Epithelial cell of proximal tubule (primary cell): ENCODE data around the gene MAGI3. TPM values are rescaled to one million over a fixed set of nuclear protein-coding genes. Genes with fewer than 3 reads are reported as not detected.

Experiments used
- DNase-seq: peaks from one replicate; pipeline ENCODE4 v3.0.0-alpha.2; 2011; ENCODE audit warnings: low read depth
- H3K4me3 ChIP-seq: 2 replicates; pipeline ENCODE4 v1.5.1; 2011; ENCODE audit warnings: low read depth, mild to moderate bottlenecking, low read length
- CTCF ChIP-seq: conservative IDR thresholded peaks from 2 replicates; pipeline ENCODE4 v1.5.1; 2012; ENCODE audit warnings: low read depth, mild to moderate bottlenecking, low read length
- total RNA-seq: library from RNA; depleted of rRNA; stranded (reverse); fragments of >200 nt; gene quantifications from 2 replicates; pipeline ENCODE4 v1.2.3, GENCODE V29; 2015

The MAGI3 gene
- total RNA-seq, 1 donor from 2014 or later = 7.0 TPM

GRCh38 chr1:113390871-113391648, 745 bp downstream of the MAGI3 start:
- DNase-seq = no peak
- peak; percentile 23 for TF ChIP-seq CTCF
- peak overlapping the region; percentile 89 for H3K4me3 ChIP-seq

- peak overlapping the region; percentile 89 for H3K4me3 ChIP-seq
- DNase-seq = no peak
- no peak for TF ChIP-seq CTCF
These were observed 1.4 kb downstream of the MAGI3 start for GRCh38 chr1:113391649-113392271.

- H3K4me3 ChIP-seq = peak overlapping the region; percentile 89
- DNase-seq = no peak
- TF ChIP-seq CTCF = no peak
These were observed 2.3 kb downstream of the MAGI3 start for GRCh38 chr1:113392541-113393128.

GRCh38 chr1:113394043-113394862, 3.9 kb downstream of the MAGI3 start:
- DNase-seq = no peak
- H3K4me3 ChIP-seq = no peak overlapping the region
- no peak for TF ChIP-seq CTCF

GRCh38 chr1:113394863-113395259, 4.5 kb downstream of the MAGI3 start:
- no peak for TF ChIP-seq CTCF
- no peak overlapping the region for H3K4me3 ChIP-seq

GRCh38 chr1:113396102-113396501, 5.8 kb downstream of the MAGI3 start:
- no peak overlapping the region for H3K4me3 ChIP-seq
- no peak for DNase-seq
- no peak for TF ChIP-seq CTCF

More at GRCh38 chr1:113394863-113395259, 4.5 kb downstream of the MAGI3 start:
- DNase-seq = no peak
